PC-3 (cell line): ENCODE measurements around the gene GLRX5. TPM values are rescaled to one million over a fixed set of nuclear protein-coding genes. Genes with fewer than 3 reads are reported as not detected.

Experiments
- ATAC-seq: fragments of 200-7000 bp; cut with Tn5 transposase; 2 replicates; pipeline ENCODE4 v1.9.1; 2020; ENCODE audit warnings: mild to moderate bottlenecking, moderate library complexity
- BruUV-seq: library from RNA; stranded (reverse); fragments of 400-500 nt; replicated peaks from 2 replicates; lab custom pipeline; 2021; lab: Mats Ljungman, UMichigan
- CTCF ChIA-PET: fragments of 300-600 bp; sonication (Branson Sonifier 250); formaldehyde crosslinking; loops from one replicate; lab custom pipeline; 2022; ENCODE audit warnings: antibody characterized with exemption; lab: Charles Lee
- POLR2A ChIA-PET: fragments of 300-600 bp; sonication (Branson Sonifier 250); formaldehyde crosslinking; loops from one replicate; lab custom pipeline; 2022; ENCODE audit warnings: antibody characterized with exemption; ENCODE audit not compliant: unreplicated experiment; lab: Charles Lee
- DNase-seq: peaks from one replicate; pipeline ENCODE4 v3.0.0-alpha.2; 2015
- H2AFZ ChIP-seq: fragments of 300-600 bp; sonication (generic); 2 replicates; pipeline ENCODE4 v1.6.0; 2016; ENCODE audit warnings: antibody characterized with exemption, low read length
- H3F3A ChIP-seq: fragments of 300-600 bp; sonication (generic); one replicate; pipeline ENCODE4 v1.6.0; 2017; ENCODE audit warnings: antibody characterized with exemption, low read length, control low read depth, mild to moderate bottlenecking; ENCODE audit not compliant: unreplicated experiment
- H3K27ac ChIP-seq: fragments of 300-600 bp; sonication (generic); 2 replicates; pipeline ENCODE4 v1.5.1; 2016; ENCODE audit warnings: mild to moderate bottlenecking, low read length
- H3K27me3 ChIP-seq: fragments of 300-600 bp; sonication (generic); 2 replicates; pipeline ENCODE4 v1.6.1; 2016; ENCODE audit warnings: low read length, mixed read lengths
- H3K36me3 ChIP-seq: fragments of 300-600 bp; sonication (generic); 2 replicates; pipeline ENCODE4 v1.6.1; 2016; ENCODE audit warnings: low read depth, mixed run types, low read length, mixed read lengths
- H3K4me1 ChIP-seq: fragments of 300-600 bp; sonication (generic); 2 replicates; pipeline ENCODE4 v1.5.1; 2016; ENCODE audit warnings: low read length; ENCODE audit not compliant: insufficient read depth
- H3K4me2 ChIP-seq: fragments of 300-600 bp; sonication (generic); 2 replicates; pipeline ENCODE4 v1.6.0; 2016; ENCODE audit warnings: low read length
- H3K4me3 ChIP-seq: fragments of 300-600 bp; sonication (generic); 2 replicates; pipeline ENCODE4 v1.5.1; 2016; ENCODE audit warnings: mild to moderate bottlenecking, low read length, mixed read lengths
- H3K79me2 ChIP-seq: fragments of 300-600 bp; sonication (generic); 2 replicates; pipeline ENCODE4 v1.6.1; 2017; ENCODE audit warnings: low read length, mixed read lengths
- H3K9ac ChIP-seq: fragments of 300-600 bp; sonication (generic); 2 replicates; pipeline ENCODE4 v1.6.0; 2016; ENCODE audit warnings: mild to moderate bottlenecking, low read length
- H3K9me2 ChIP-seq: fragments of 300-600 bp; sonication (generic); replicated peaks from 2 replicates; pipeline ENCODE4 v1.6.1; 2016; ENCODE audit warnings: mixed run types, low read length, mixed read lengths
- H3K9me3 ChIP-seq: fragments of 300-600 bp; sonication (generic); 2 replicates; pipeline ENCODE4 v1.6.1; 2016; ENCODE audit warnings: low read length, mixed read lengths
- H4K20me1 ChIP-seq: fragments of 300-600 bp; sonication (generic); 2 replicates; pipeline ENCODE4 v1.6.1; 2016; ENCODE audit warnings: low read length, mixed read lengths
- CTCF ChIP-seq: fragments of 300-600 bp; sonication (generic); conservative IDR thresholded peaks from 2 replicates; pipeline ENCODE4 v1.5.1; 2017; ENCODE audit warnings: antibody characterized with exemption, low read depth, mild to moderate bottlenecking, low read length
- EZH2 ChIP-seq: fragments of 300-600 bp; sonication (generic); IDR thresholded peaks from one replicate; pipeline ENCODE4 v1.6.1; 2017; ENCODE audit warnings: antibody characterized with exemption, mild to moderate bottlenecking, low read length; ENCODE audit not compliant: unreplicated experiment
- EZH2phosphoT487 ChIP-seq: fragments of 300-600 bp; sonication (generic); IDR thresholded peaks from 2 replicates; pipeline ENCODE4 v1.6.1; 2018; ENCODE audit warnings: mild to moderate bottlenecking, antibody characterized with exemption, low read length, borderline replicate concordance
- intact Hi-C: fragments of 100-400 bp; cut with micrococcal nuclease; formaldehyde crosslinking; loops from 2 replicates; pipeline ENCODE4 v1.9.0; 2023
- total RNA-seq: library from RNA; depleted of rRNA; stranded (reverse); fragments of >200 nt; gene quantifications from 2 replicates; pipeline ENCODE4 v1.2.3, GENCODE V29; 2014

GLRX5 gene
- total RNA-seq, 1 experiment from 2014 or later = 60.0 TPM

- Histone ChIP-seq H2AFZ (no peak overlapping the region), H3K27me3 (no peaks in the 10 kb centered on the region), H3K79me2 (no peaks in the 10 kb centered on the region), H3K36me3 (no peaks in the 10 kb centered on the region), H3K9ac (no peak overlapping the region), H3K4me2 (no peak overlapping the region), H3K9me3 (no peaks in the 10 kb centered on the region), H3F3A (no peaks in the 10 kb centered on the region), H4K20me1 (no peaks in the 10 kb centered on the region), H3K4me1 (peaks cover 9% of the 10 kb centered on the region; the same call in 1 of the 2 replicates), H3K27ac (no peak overlapping the region), H3K4me3 (no peak overlapping the region), H3K9me2 (no peaks in the 10 kb centered on the region)
- intact Hi-C loops = no loop called here
- BruUV-seq = no TSS peak
- DNase-seq = no peak
- POLR2A ChIA-PET = no interaction called here
- ATAC-seq = no peak
- TF ChIP-seq CTCF = no peak
- no peak for TF ChIP-seq EZH2
- no peak for TF ChIP-seq EZH2phosphoT487
- CTCF ChIA-PET = no interaction called here
Measured at GRCh38 chr14:95514131-95515079, 20.4 kb upstream of the GLRX5 start.

- DNase-seq = no peak
- H3K36me3 ChIP-seq = no peaks in the 10 kb centered on the region
Measured at GRCh38 chr14:95515080-95515489, 19.8 kb upstream of the GLRX5 start.

More at GRCh38 chr14:95515080-95515489, 19.8 kb upstream of the GLRX5 start:
- no peaks in the 10 kb centered on the region for H3K9me3 ChIP-seq
- TF ChIP-seq CTCF (no peak), EZH2phosphoT487 (no peak), EZH2 (no peak)
- H3K4me1 ChIP-seq = peaks cover 15% of the 10 kb centered on the region
- no TSS peak for BruUV-seq
- ATAC-seq = no peak
- no peaks in the 10 kb centered on the region for H3K79me2 ChIP-seq
- no peaks in the 10 kb centered on the region for H3K9me2 ChIP-seq
- no peaks in the 10 kb centered on the region for H3F3A ChIP-seq
- no peak overlapping the region for H3K9ac ChIP-seq
- H4K20me1 ChIP-seq = no peaks in the 10 kb centered on the region
- H3K27ac ChIP-seq = no peak overlapping the region
- H2AFZ ChIP-seq = no peak overlapping the region
- H3K27me3 ChIP-seq = no peaks in the 10 kb centered on the region
- no peak overlapping the region for H3K4me3 ChIP-seq
- intact Hi-C loops = no loop called here
- CTCF ChIA-PET = no interaction called here
- no peak overlapping the region for H3K4me2 ChIP-seq
- POLR2A ChIA-PET = no interaction called here
